Endothelial cell (in vitro differentiated cells): Measurements from ENCODE around the gene PACSIN3. TPM values are rescaled to one million over a fixed set of nuclear protein-coding genes. Genes with fewer than 3 reads are reported as not detected.

Experiments used
- DNase-seq: peaks from one replicate; pipeline ENCODE4 v3.0.0; 2021; ENCODE audit warnings: low spot score
- H3K27ac Mint-ChIP-seq: one replicate; pipeline ENCODE4 v1.8.0; 2021; ENCODE audit warnings: mixed read lengths, inconsistent platforms; ENCODE audit not compliant: unreplicated experiment
- H3K27me3 Mint-ChIP-seq: one replicate; pipeline ENCODE4 v1.8.0; 2021; ENCODE audit warnings: mild to moderate bottlenecking, moderate library complexity, mixed read lengths, inconsistent platforms; ENCODE audit not compliant: unreplicated experiment
- H3K36me3 Mint-ChIP-seq: one replicate; pipeline ENCODE4 v1.8.0; 2021; ENCODE audit warnings: mild to moderate bottlenecking, low read depth, mixed read lengths, inconsistent platforms; ENCODE audit not compliant: unreplicated experiment
- H3K4me1 Mint-ChIP-seq: one replicate; pipeline ENCODE4 v1.8.0; 2021; ENCODE audit warnings: mild to moderate bottlenecking, mixed read lengths, inconsistent platforms; ENCODE audit not compliant: unreplicated experiment
- H3K4me3 Mint-ChIP-seq: one replicate; pipeline ENCODE4 v1.8.0; 2021; ENCODE audit warnings: mild to moderate bottlenecking, mixed read lengths, inconsistent platforms; ENCODE audit not compliant: unreplicated experiment
- H3K9me3 Mint-ChIP-seq: one replicate; pipeline ENCODE4 v1.8.0; 2021; ENCODE audit warnings: mixed read lengths, inconsistent platforms; ENCODE audit not compliant: unreplicated experiment
- CTCF ChIP-seq: fragments of 200-600 bp; sonication (generic); IDR thresholded peaks from one replicate; pipeline ENCODE4 v1.5.0; 2021; ENCODE audit warnings: antibody characterized with exemption; ENCODE audit not compliant: unreplicated experiment
- microRNA-seq: library from miRNA; unstranded; fragments of <30 nt; microRNA quantifications from one replicate; pipeline ENCODE4, GENCODE V29; 2020; ENCODE audit not compliant: unreplicated experiment
- total RNA-seq: library from RNA; stranded (reverse); fragmentation: NEBNext Ultra II Directional; extraction: Animal tissue kit (Norgen Biotek cat#: 25700); gene quantifications from one replicate; pipeline ENCODE4 v1.2.1, GENCODE V29; 2021; ENCODE audit not compliant: unreplicated experiment

The PACSIN3 gene
- total RNA-seq, 1 donor from 2014 or later = 10.7 TPM

- no peak for TF ChIP-seq CTCF
- Mint-ChIP-seq H3K4me3 (no peak overlapping the region), H3K36me3 (no peaks in the 10 kb centered on the region), H3K4me1 (no peaks in the 10 kb centered on the region), H3K27me3 (peaks cover 4% of the 10 kb centered on the region), H3K27ac (no peak overlapping the region), H3K9me3 (no peaks in the 10 kb centered on the region)
- no peak for DNase-seq
Measured at GRCh38 chr11:47136327-47136726, 49.9 kb downstream of the PACSIN3 start.

GRCh38 chr11:47132981-47133380 lies 53.3 kb downstream of the PACSIN3 start:
- peaks cover 4% of the 10 kb centered on the region for H3K27me3 Mint-ChIP-seq
- no peak for DNase-seq
- no peaks in the 10 kb centered on the region for H3K36me3 Mint-ChIP-seq
- no peaks in the 10 kb centered on the region for H3K9me3 Mint-ChIP-seq
- H3K4me1 Mint-ChIP-seq = peaks cover 5% of the 10 kb centered on the region
- H3K4me3 Mint-ChIP-seq = no peak overlapping the region
- TF ChIP-seq CTCF = no peak
- H3K27ac Mint-ChIP-seq = no peak overlapping the region

- TF ChIP-seq CTCF = no peak
- H3K27ac Mint-ChIP-seq = no peak overlapping the region
Measured at GRCh38 chr11:47132490-47132889, 53.7 kb downstream of the PACSIN3 start.

GRCh38 chr11:47131136-47131535 lies 55.1 kb downstream of the PACSIN3 start:
- H3K4me1 Mint-ChIP-seq = peaks cover 5% of the 10 kb centered on the region
- H3K4me3 Mint-ChIP-seq = no peak overlapping the region
- H3K27ac Mint-ChIP-seq = no peak overlapping the region
- DNase-seq = no peak
- TF ChIP-seq CTCF = no peak
- H3K36me3 Mint-ChIP-seq = no peaks in the 10 kb centered on the region
- H3K27me3 Mint-ChIP-seq = peaks cover 4% of the 10 kb centered on the region
- H3K9me3 Mint-ChIP-seq = no peaks in the 10 kb centered on the region

More at GRCh38 chr11:47132490-47132889, 53.7 kb downstream of the PACSIN3 start:
- no peak for DNase-seq
- Mint-ChIP-seq H3K36me3 (no peaks in the 10 kb centered on the region), H3K4me3 (no peak overlapping the region), H3K9me3 (no peaks in the 10 kb centered on the region), H3K4me1 (peaks cover 5% of the 10 kb centered on the region), H3K27me3 (peaks cover 4% of the 10 kb centered on the region)

GRCh38 chr11:47130543-47130942 lies 55.7 kb downstream of the PACSIN3 start:
- no peak for DNase-seq
- TF ChIP-seq CTCF = no peak
- no peak overlapping the region for H3K27ac Mint-ChIP-seq
- no peaks in the 10 kb centered on the region for H3K9me3 Mint-ChIP-seq
- H3K27me3 Mint-ChIP-seq = peaks cover 4% of the 10 kb centered on the region
- no peak overlapping the region for H3K4me3 Mint-ChIP-seq
- H3K4me1 Mint-ChIP-seq = peaks cover 5% of the 10 kb centered on the region
- H3K36me3 Mint-ChIP-seq = no peaks in the 10 kb centered on the region

Small RNA genes within 50 kb of the gene (microRNA-seq; reads per million reads assigned to microRNA genes)
- gene MIR6745 = not detected

Other genes starting within 250 kb of the PACSIN3 start
- 30.0 TPM for gene CSTPP1, start 249.7 kb downstream of the PACSIN3 start, total RNA-seq
- 78.7 TPM for gene ARFGAP2, start 9.6 kb downstream of the PACSIN3 start, total RNA-seq
- gene DDB2, start 28.5 kb upstream of the PACSIN3 start, total RNA-seq = 64.4 TPM
- gene ACP2, start 62.4 kb upstream of the PACSIN3 start, total RNA-seq = 52.3 TPM
- 61.2 TPM for gene NR1H3, start 71.6 kb upstream of the PACSIN3 start, total RNA-seq
- 61.2 TPM for gene MADD, start 83.7 kb upstream of the PACSIN3 start, total RNA-seq
- not detected for gene MYBPC3, start 166.3 kb upstream of the PACSIN3 start, total RNA-seq
- not detected for gene SPI1, start 192.1 kb upstream of the PACSIN3 start, total RNA-seq
- gene SLC39A13, start 222.2 kb upstream of the PACSIN3 start, total RNA-seq = 40.9 TPM
- gene PSMC3, start 240.0 kb upstream of the PACSIN3 start, total RNA-seq = 127 TPM